Neural cell (in vitro differentiated cells): ENCODE results near the gene PDK1. TPM values are rescaled to one million over a fixed set of nuclear protein-coding genes. Genes with fewer than 3 reads are reported as not detected.

Experiments
- H2AFZ ChIP-seq: fragments of 200-600, 300-800 bp; sonication (generic), shearing (Covaris generic); 2 replicates; pipeline ENCODE4 v1.6.0; 2014; ENCODE audit warnings: low read depth, mild to moderate bottlenecking, antibody characterized with exemption, low read length, moderate library complexity
- H3F3A ChIP-seq: fragments of 200-600 bp; shearing (Covaris generic); 2 replicates; pipeline ENCODE4 v1.6.1; 2016; ENCODE audit warnings: mild to moderate bottlenecking, moderate library complexity, mixed read lengths, antibody characterized with exemption, low read length; ENCODE audit not compliant: insufficient read depth, poor library complexity, severe bottlenecking
- H3K27ac ChIP-seq: fragments of 200-600, 300-800 bp; sonication (generic), shearing (Covaris generic); 2 replicates; pipeline ENCODE4 v1.5.1; 2014; ENCODE audit warnings: mild to moderate bottlenecking, low read length, moderate library complexity
- H3K27me3 ChIP-seq: fragments of 300-800, 200-600 bp; sonication (generic), shearing (Covaris generic); 2 replicates; pipeline ENCODE4 v1.6.0; 2014; ENCODE audit warnings: mild to moderate bottlenecking, low read depth, low read length, moderate library complexity; ENCODE audit not compliant: insufficient read depth
- H3K36me3 ChIP-seq: fragments of 300-800, 200-600 bp; sonication (generic), shearing (Covaris generic); 2 replicates; pipeline ENCODE4 v1.5.1; 2014; ENCODE audit warnings: mild to moderate bottlenecking, antibody characterized with exemption, low read length, moderate library complexity; ENCODE audit not compliant: insufficient read depth
- H3K4me2 ChIP-seq: fragments of 300-800, 200-600 bp; sonication (generic), shearing (Covaris generic); 2 replicates; pipeline ENCODE4 v1.6.0; 2014; ENCODE audit warnings: mild to moderate bottlenecking, low read length
- H3K4me3 ChIP-seq: fragments of 300-800, 200-600 bp; sonication (generic), shearing (Covaris generic); 2 replicates; pipeline ENCODE4 v1.5.1; 2014; ENCODE audit warnings: mild to moderate bottlenecking, low read length, moderate library complexity
- H3K79me2 ChIP-seq: fragments of 200-600 bp; shearing (Covaris generic); replicated peaks from 2 replicates; pipeline ENCODE4 v1.6.0; 2014; ENCODE audit warnings: mild to moderate bottlenecking, low read length, moderate library complexity; ENCODE audit not compliant: insufficient read depth
- H3K9ac ChIP-seq: fragments of 300-800, 200-600 bp; sonication (generic), shearing (Covaris generic); 2 replicates; pipeline ENCODE4 v1.6.1; 2016; ENCODE audit warnings: mild to moderate bottlenecking, low read length, mixed read lengths
- H3K9me2 ChIP-seq: fragments of 200-600 bp; shearing (Covaris generic); 2 replicates; pipeline ENCODE4 v1.6.1; 2016; ENCODE audit warnings: mild to moderate bottlenecking, low read length, mixed read lengths; ENCODE audit not compliant: insufficient read depth
- H3K9me3 ChIP-seq: fragments of 200-600, 300-800 bp; sonication (generic), shearing (Covaris generic); 2 replicates; pipeline ENCODE4 v1.6.1; 2016; ENCODE audit warnings: mild to moderate bottlenecking, mixed run types, low read length, moderate library complexity, mixed read lengths
- H4K20me1 ChIP-seq: fragments of 200-600 bp; shearing (Covaris generic); 2 replicates; pipeline ENCODE4 v1.6.1; 2016; ENCODE audit warnings: mild to moderate bottlenecking, mixed run types; ENCODE audit not compliant: insufficient read depth
- CTCF ChIP-seq: fragments of 450-650 bp; IDR thresholded peaks from 2 replicates; pipeline ENCODE4 v1.5.1; 2014; ENCODE audit warnings: antibody characterized with exemption, mild to moderate bottlenecking, moderate library complexity; ENCODE audit not compliant: poor library complexity, severe bottlenecking
- EP300 ChIP-seq: fragments of 450-650 bp; conservative IDR thresholded peaks from 2 replicates; pipeline ENCODE4 v1.6.1; 2014; ENCODE audit warnings: antibody characterized with exemption, mild to moderate bottlenecking, moderate library complexity; ENCODE audit not compliant: poor library complexity, severe bottlenecking
- EZH2 ChIP-seq: fragments of 200-600, 300-800 bp; shearing (Covaris generic), sonication (generic); IDR thresholded peaks from 2 replicates; pipeline ENCODE4 v1.6.1; 2014; ENCODE audit warnings: antibody characterized with exemption, low read length, borderline replicate concordance, mild to moderate bottlenecking; ENCODE audit not compliant: insufficient read depth, poor library complexity, severe bottlenecking
- MXI1 ChIP-seq: fragments of 450-650 bp; conservative IDR thresholded peaks from 2 replicates; pipeline ENCODE4 v1.6.1; 2014; ENCODE audit warnings: antibody characterized with exemption, mild to moderate bottlenecking; ENCODE audit not compliant: poor library complexity, severe bottlenecking
- POLR2AphosphoS5 ChIP-seq: IDR thresholded peaks from 2 replicates; pipeline ENCODE4 v1.6.1; 2012
- RAD21 ChIP-seq: fragments of 450-650 bp; conservative IDR thresholded peaks from 2 replicates; pipeline ENCODE4 v1.6.1; 2014; ENCODE audit warnings: antibody characterized with exemption, mild to moderate bottlenecking, moderate library complexity
- REST ChIP-seq: IDR thresholded peaks from 2 replicates; pipeline ENCODE4 v1.6.1; 2012; ENCODE audit warnings: borderline replicate concordance
- SMC3 ChIP-seq: fragments of 450-650 bp; conservative IDR thresholded peaks from 2 replicates; pipeline ENCODE4 v1.6.1; 2014; ENCODE audit warnings: antibody characterized with exemption, mild to moderate bottlenecking, moderate library complexity; ENCODE audit not compliant: poor library complexity
- TAF1 ChIP-seq: IDR thresholded peaks from 2 replicates; pipeline ENCODE4 v1.6.1; 2012; ENCODE audit warnings: low read depth
- polyA plus RNA-seq: library from polyadenylated mRNA; depleted of rRNA; stranded (reverse); fragments of >200 nt; gene quantifications from 2 replicates; pipeline ENCODE4 v1.2.3, GENCODE V29; 2014

Gene PDK1
- polyA plus RNA-seq, 1 donor from 2014 or later, result 10.8 TPM

- Histone ChIP-seq H3K9ac (no peak overlapping the region), H3K27me3 (no peaks in the 10 kb centered on the region), H3K4me2 (no peak overlapping the region), H3K4me3 (no peak overlapping the region), H3K36me3 (no peaks in the 10 kb centered on the region), H3K79me2 (no peaks in the 10 kb centered on the region), H4K20me1 (no peaks in the 10 kb centered on the region), H3F3A (no peaks in the 10 kb centered on the region), H2AFZ (no peak overlapping the region), H3K9me3 (peaks cover 5% of the 10 kb centered on the region), H3K9me2 (no peaks in the 10 kb centered on the region), H3K27ac (no peak overlapping the region)
- TF ChIP-seq EZH2 (no peak), REST (no peak), SMC3 (no peak), POLR2AphosphoS5 (no peak), CTCF (no peak), EP300 (no peak), TAF1 (no peak), RAD21 (no peak)
These were observed 41.8 kb upstream of the PDK1 start for GRCh38 chr2:172513935-172514586.

- H3K27me3 ChIP-seq, result no peaks in the 10 kb centered on the region
- no peak overlapping the region for H2AFZ ChIP-seq
- no peak overlapping the region for H3K27ac ChIP-seq
- H3K36me3 ChIP-seq, result no peaks in the 10 kb centered on the region
- H3K9me2 ChIP-seq, result no peaks in the 10 kb centered on the region
- H3K9me3 ChIP-seq, result peaks cover 11% of the 10 kb centered on the region
- no peaks in the 10 kb centered on the region for H3F3A ChIP-seq
- no peaks in the 10 kb centered on the region for H4K20me1 ChIP-seq
- H3K4me2 ChIP-seq, result no peak overlapping the region
- H3K9ac ChIP-seq, result no peak overlapping the region
- TF ChIP-seq SMC3 (no peak), MXI1 (no peak), EZH2 (no peak), REST (no peak), RAD21 (no peak), EP300 (no peak), CTCF (no peak), TAF1 (no peak), POLR2AphosphoS5 (no peak)
- H3K4me3 ChIP-seq, result no peak overlapping the region
- no peaks in the 10 kb centered on the region for H3K79me2 ChIP-seq
These were observed 39.6 kb upstream of the PDK1 start for GRCh38 chr2:172516299-172516698.
